Psoas muscle (tissue), 8 donors: ENCODE measurements around the gene GP5. TPM values are rescaled to one million over a fixed set of nuclear protein-coding genes. Genes with fewer than 3 reads are reported as not detected.

Experiments
- ATAC-seq, 4 donors: fragments of 200-7000 bp; cut with Tn5 transposase; one replicate each; pipeline ENCODE4 v1.9.1; 2020; ENCODE audit warnings: moderate library complexity in 3 of 4, mild to moderate bottlenecking in 2 of 4
- DNase-seq, 2 donors: peaks; one replicate each; pipeline ENCODE4 v3.0.0-alpha.2; 2020
- H3K27ac ChIP-seq: fragments of 200-600 bp; one replicate; pipeline ENCODE4 v1.8.0; 2022
- H3K27me3 ChIP-seq, 3 donors: fragments of 200-600 bp in 1 of 3; one replicate each; pipeline versions ENCODE4 v1.6.1 to v1.8.0; 2013 to 2022; ENCODE audit warnings: low read length in 2 of 3, mild to moderate bottlenecking in 2 of 3, moderate library complexity in 1 of 3; ENCODE audit not compliant: insufficient read depth in 3 of 3
- H3K36me3 ChIP-seq, 2 donors: fragments of 200-600 bp in 1 of 2; one replicate each; pipeline versions ENCODE4 v1.6.1 to v1.8.0; 2013 to 2022; ENCODE audit warnings: low read depth in 1 of 2, mild to moderate bottlenecking in 1 of 2, moderate library complexity in 1 of 2; ENCODE audit not compliant: insufficient read depth in 1 of 2
- H3K4me1 ChIP-seq: fragments of 200-600 bp; one replicate; pipeline ENCODE4 v1.8.0; 2022
- H3K4me3 ChIP-seq: fragments of 200-600 bp; one replicate; pipeline ENCODE4 v1.8.0; 2022; ENCODE audit warnings: mild to moderate bottlenecking
- H3K9me3 ChIP-seq: fragments of 200-600 bp; one replicate; pipeline ENCODE4 v1.8.0; 2022
- WGBS, 3 donors: extraction: QIAGEN DNeasy Blood & Tissue Kit; methylation state at CpG; one replicate each; pipeline versions ENCODE4 v1.1.6 to v1.1.7; 2013; 5-methylcytosine and 5-hydroxymethylcytosine counted together
- intact Hi-C, 2 donors: fragments of 100-400 bp; cut with DNase I; formaldehyde crosslinking; loops; one replicate each; pipeline versions ENCODE4 v1.11.0 to v1.14.2; 2022
- polyA plus RNA-seq, 3 donors: library from polyadenylated mRNA; stranded (reverse); fragments of 200-250 nt; gene quantifications; one replicate each; pipeline ENCODE4 v1.2.3, GENCODE V29; 2013
- total RNA-seq, 4 donors: library from RNA; stranded (reverse); fragmentation: NEBNext Ultra II Directional in 2 of 4; extraction: Animal tissue kit (Norgen Biotek cat#: 25700) in 2 of 4; gene quantifications; one replicate each; pipeline versions ENCODE4 v1.2.1 to v1.2.4, GENCODE V29; 2021 to 2023
- TF ChIP-seq, protein P1 (sequence below): fragments of 200-600 bp; IDR thresholded peaks from one replicate; pipeline ENCODE4 v1.8.0; 2022; ENCODE audit warnings: antibody characterized with exemption
- donor health status: healthy with polysubstance abuse.
- donor health status: DM: no; HTN: no; CAD: no; lungs with moderate emphysema.
- donor health status: Bipolar disorder and iron deficiency.
- donor health status: healthy.
- donor health status: DM: yes; HTN: yes; CAD: no.
- donor health status: DM: no; HTN: no; CAD: no.
- donor health status: DM: no; HTN: no; CAD: no.
- donor health status: DM: yes; HTN: yes; CAD: no.

Gene GP5
- total and polyA plus RNA-seq, 7 donors, result 0.01 TPM; not detected in 6

DNA sequence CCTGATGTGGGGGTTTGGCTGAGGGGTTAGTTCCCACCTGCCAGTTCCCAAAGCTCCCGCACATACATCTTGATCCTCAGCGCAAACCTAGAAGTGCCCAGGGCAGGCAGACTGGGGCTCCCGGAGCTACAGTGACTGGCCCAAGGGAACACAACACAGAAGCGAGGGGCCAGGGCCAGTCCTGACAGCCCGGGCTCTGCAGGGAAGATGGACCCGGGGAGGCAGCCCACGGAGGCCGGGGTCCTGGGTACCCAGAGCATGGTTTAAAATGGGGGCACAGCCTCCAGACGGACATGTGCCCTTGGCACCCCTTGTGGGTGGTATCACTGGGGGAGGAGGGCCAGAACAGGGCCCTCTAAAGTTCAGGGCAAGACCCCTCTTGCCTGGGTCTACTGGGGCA is 53.0 kb downstream of the GP5 start:
- no peak for DNase-seq
- H3K36me3 ChIP-seq, result no peaks in the 10 kb centered on the region
- H3K9me3 ChIP-seq, result no peaks in the 10 kb centered on the region
- H3K27ac ChIP-seq, result no peak overlapping the region
- intact Hi-C loops, result loop anchor here in 1 of 2 donors (10.0 kb wide), 1 partner anchor 681 kb away; no protein-coding TSS in a partner anchor
- no peak overlapping the region for H3K4me3 ChIP-seq
- 80 to 89% (median 85%) methylated on average over 9 of the region's 9 CpGs for WGBS, 3 donors
- ATAC-seq, result no peak
- TF ChIP-seq, protein P1, sequence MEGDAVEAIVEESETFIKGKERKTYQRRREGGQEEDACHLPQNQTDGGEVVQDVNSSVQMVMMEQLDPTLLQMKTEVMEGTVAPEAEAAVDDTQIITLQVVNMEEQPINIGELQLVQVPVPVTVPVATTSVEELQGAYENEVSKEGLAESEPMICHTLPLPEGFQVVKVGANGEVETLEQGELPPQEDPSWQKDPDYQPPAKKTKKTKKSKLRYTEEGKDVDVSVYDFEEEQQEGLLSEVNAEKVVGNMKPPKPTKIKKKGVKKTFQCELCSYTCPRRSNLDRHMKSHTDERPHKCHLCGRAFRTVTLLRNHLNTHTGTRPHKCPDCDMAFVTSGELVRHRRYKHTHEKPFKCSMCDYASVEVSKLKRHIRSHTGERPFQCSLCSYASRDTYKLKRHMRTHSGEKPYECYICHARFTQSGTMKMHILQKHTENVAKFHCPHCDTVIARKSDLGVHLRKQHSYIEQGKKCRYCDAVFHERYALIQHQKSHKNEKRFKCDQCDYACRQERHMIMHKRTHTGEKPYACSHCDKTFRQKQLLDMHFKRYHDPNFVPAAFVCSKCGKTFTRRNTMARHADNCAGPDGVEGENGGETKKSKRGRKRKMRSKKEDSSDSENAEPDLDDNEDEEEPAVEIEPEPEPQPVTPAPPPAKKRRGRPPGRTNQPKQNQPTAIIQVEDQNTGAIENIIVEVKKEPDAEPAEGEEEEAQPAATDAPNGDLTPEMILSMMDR, result no peak
- no peaks in the 10 kb centered on the region for H3K4me1 ChIP-seq
- H3K27me3 ChIP-seq, result no peaks in the 10 kb centered on the region

Other genes with a start within 250 kb of the GP5 start
- under 1 TPM in 1 of 4 donors, not detected in 3; 0.13 TPM for gene CPN2, start 47.9 kb downstream of the GP5 start, total RNA-seq
- gene CPN2, start 47.9 kb downstream of the GP5 start, polyA plus RNA-seq, result under 1 TPM in 1 of 3 donors, not detected in 2; 0.03 TPM
- gene LRRC15, start 29.5 kb downstream of the GP5 start, total RNA-seq, result under 1 TPM in 2 of 4 donors, not detected in 2; 0.04 to 0.09 TPM
- under 1 TPM in 1 of 3 donors, not detected in 2; 0.01 TPM for gene LRRC15, start 29.5 kb downstream of the GP5 start, polyA plus RNA-seq
- 10 to 100 TPM; 29.0 to 72.7 (median 50.3) TPM for gene ATP13A3, start 87.7 kb upstream of the GP5 start, total RNA-seq
- 10 to 100 TPM; 10.4 to 59.1 (median 25.3) TPM for gene ATP13A3, start 87.7 kb upstream of the GP5 start, polyA plus RNA-seq
- gene TMEM44, start 234.2 kb upstream of the GP5 start, total RNA-seq, result 1 to 10 TPM; 2.0 to 4.4 (median 2.9) TPM
- gene TMEM44, start 234.2 kb upstream of the GP5 start, polyA plus RNA-seq, result 1 to 10 TPM; 2.1 to 4.1 (median 3.5) TPM